Glomerular endothelial cell (primary cell): ENCODE results near the gene MOG. TPM values are rescaled to one million over a fixed set of nuclear protein-coding genes. Genes with fewer than 3 reads are reported as not detected.
"Not testable (repeated sequence)": the region's sequence is repeated elsewhere in the genome, so short reads cannot be mapped to it uniquely, and the experiment has no call there.

ENCODE experiments used
- DNase-seq: peaks from one replicate; pipeline ENCODE4 v3.0.0-alpha.2; 2011; ENCODE audit warnings: low read depth, low spot score; ENCODE audit errors: extremely low read depth
- total RNA-seq: library from RNA; depleted of rRNA; stranded (reverse); fragments of >200 nt; gene quantifications from 2 replicates; pipeline ENCODE4 v1.2.3, GENCODE V29; 2015

Gene MOG
- total RNA-seq, 1 donor from 2014 or later = not detected

- no peak for DNase-seq
These were observed 19.6 kb upstream of the MOG start for GRCh38 chr6:29637247-29637646.

GRCh38 chr6:29641430-29642148, 15.3 kb upstream of the MOG start:
- DNase-seq = no peak

- DNase-seq = no peak
These were observed 8.8 kb upstream of the MOG start for GRCh38 chr6:29647927-29648642.

GRCh38 chr6:29649701-29650673, 6.9 kb upstream of the MOG start:
- peak; percentile 93 for DNase-seq

- DNase-seq = no peak
These were observed 5.3 kb upstream of the MOG start for GRCh38 chr6:29651413-29652197.

GRCh38 chr6:29652198-29652584, 4.7 kb upstream of the MOG start:
- DNase-seq = no peak

GRCh38 chr6:29653452-29654038, 3.3 kb upstream of the MOG start:
- peak; percentile 36 for DNase-seq

GRCh38 chr6:29655658-29656057, 1.2 kb upstream of the MOG start:
- no peak for DNase-seq

GRCh38 chr6:29656157-29656556, 735 bp upstream of the MOG start:
- DNase-seq = no peak

GRCh38 chr6:29661071-29661470, 4.2 kb downstream of the MOG start:
- DNase-seq = no peak

- DNase-seq = not testable (repeated sequence)
These were observed 4.7 kb downstream of the MOG start for GRCh38 chr6:29661502-29662141.

GRCh38 chr6:29663300-29664042, 6.6 kb downstream of the MOG start:
- no peak for DNase-seq

- DNase-seq = no peak
These were observed 9.3 kb downstream of the MOG start for GRCh38 chr6:29665942-29666825.

GRCh38 chr6:29666826-29667130, 9.9 kb downstream of the MOG start:
- DNase-seq = no peak

GRCh38 chr6:29667158-29667557, 10.3 kb downstream of the MOG start:
- DNase-seq = no peak

- DNase-seq = no peak
These were observed 14.1 kb downstream of the MOG start for GRCh38 chr6:29671026-29671425.

- not testable (repeated sequence) for DNase-seq
These were observed 15.2 kb downstream of the MOG start for GRCh38 chr6:29672116-29672515.

- DNase-seq = no peak
These were observed 16.3 kb downstream of the MOG start for GRCh38 chr6:29673161-29673560.
